Endothelial cell (in vitro differentiated cells): ENCODE data around the gene CHMP4B. TPM values are rescaled to one million over a fixed set of nuclear protein-coding genes. Genes with fewer than 3 reads are reported as not detected.

ENCODE experiments used
- DNase-seq: peaks from one replicate; pipeline ENCODE4 v3.0.0; 2021; ENCODE audit warnings: low spot score
- H3K27ac Mint-ChIP-seq: one replicate; pipeline ENCODE4 v1.8.0; 2021; ENCODE audit warnings: mixed read lengths, inconsistent platforms; ENCODE audit not compliant: unreplicated experiment
- H3K27me3 Mint-ChIP-seq: one replicate; pipeline ENCODE4 v1.8.0; 2021; ENCODE audit warnings: mild to moderate bottlenecking, moderate library complexity, mixed read lengths, inconsistent platforms; ENCODE audit not compliant: unreplicated experiment
- H3K36me3 Mint-ChIP-seq: one replicate; pipeline ENCODE4 v1.8.0; 2021; ENCODE audit warnings: mild to moderate bottlenecking, low read depth, mixed read lengths, inconsistent platforms; ENCODE audit not compliant: unreplicated experiment
- H3K4me1 Mint-ChIP-seq: one replicate; pipeline ENCODE4 v1.8.0; 2021; ENCODE audit warnings: mild to moderate bottlenecking, mixed read lengths, inconsistent platforms; ENCODE audit not compliant: unreplicated experiment
- H3K4me3 Mint-ChIP-seq: one replicate; pipeline ENCODE4 v1.8.0; 2021; ENCODE audit warnings: mild to moderate bottlenecking, mixed read lengths, inconsistent platforms; ENCODE audit not compliant: unreplicated experiment
- H3K9me3 Mint-ChIP-seq: one replicate; pipeline ENCODE4 v1.8.0; 2021; ENCODE audit warnings: mixed read lengths, inconsistent platforms; ENCODE audit not compliant: unreplicated experiment
- total RNA-seq: library from RNA; stranded (reverse); fragmentation: NEBNext Ultra II Directional; extraction: Animal tissue kit (Norgen Biotek cat#: 25700); gene quantifications from one replicate; pipeline ENCODE4 v1.2.1, GENCODE V29; 2021; ENCODE audit not compliant: unreplicated experiment
- TF ChIP-seq, protein P1 (sequence below): fragments of 200-600 bp; sonication (generic); IDR thresholded peaks from one replicate; pipeline ENCODE4 v1.5.0; 2021; ENCODE audit warnings: antibody characterized with exemption; ENCODE audit not compliant: unreplicated experiment

The CHMP4B gene
- total RNA-seq, 1 donor from 2014 or later: 117 TPM

DNA sequence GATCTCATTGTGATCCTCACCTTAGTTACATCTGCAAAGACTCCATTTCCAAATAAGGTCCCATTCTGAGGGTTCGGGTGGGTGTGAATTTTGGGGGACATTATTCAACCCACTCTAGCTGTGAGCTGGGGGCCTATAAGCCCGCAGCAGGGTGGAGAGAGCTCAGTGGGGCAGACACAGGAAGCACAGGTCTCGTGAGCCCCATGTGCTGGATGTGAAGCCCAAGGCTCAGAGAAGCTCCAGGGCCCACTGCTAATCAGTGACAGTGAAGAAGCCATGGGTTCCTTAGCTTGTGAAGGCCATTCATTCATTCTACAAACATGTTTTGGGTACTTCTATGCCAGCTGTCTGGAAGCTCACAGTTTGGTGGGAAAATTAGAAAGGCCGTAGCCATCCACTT lies 47.5 kb downstream of the CHMP4B start:
- no peaks in the 10 kb centered on the region for H3K9me3 Mint-ChIP-seq
- H3K4me1 Mint-ChIP-seq: peaks cover 36% of the 10 kb centered on the region
- no peak for DNase-seq
- no peak overlapping the region for H3K27ac Mint-ChIP-seq
- TF ChIP-seq, protein P1, sequence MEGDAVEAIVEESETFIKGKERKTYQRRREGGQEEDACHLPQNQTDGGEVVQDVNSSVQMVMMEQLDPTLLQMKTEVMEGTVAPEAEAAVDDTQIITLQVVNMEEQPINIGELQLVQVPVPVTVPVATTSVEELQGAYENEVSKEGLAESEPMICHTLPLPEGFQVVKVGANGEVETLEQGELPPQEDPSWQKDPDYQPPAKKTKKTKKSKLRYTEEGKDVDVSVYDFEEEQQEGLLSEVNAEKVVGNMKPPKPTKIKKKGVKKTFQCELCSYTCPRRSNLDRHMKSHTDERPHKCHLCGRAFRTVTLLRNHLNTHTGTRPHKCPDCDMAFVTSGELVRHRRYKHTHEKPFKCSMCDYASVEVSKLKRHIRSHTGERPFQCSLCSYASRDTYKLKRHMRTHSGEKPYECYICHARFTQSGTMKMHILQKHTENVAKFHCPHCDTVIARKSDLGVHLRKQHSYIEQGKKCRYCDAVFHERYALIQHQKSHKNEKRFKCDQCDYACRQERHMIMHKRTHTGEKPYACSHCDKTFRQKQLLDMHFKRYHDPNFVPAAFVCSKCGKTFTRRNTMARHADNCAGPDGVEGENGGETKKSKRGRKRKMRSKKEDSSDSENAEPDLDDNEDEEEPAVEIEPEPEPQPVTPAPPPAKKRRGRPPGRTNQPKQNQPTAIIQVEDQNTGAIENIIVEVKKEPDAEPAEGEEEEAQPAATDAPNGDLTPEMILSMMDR: no peak
- H3K36me3 Mint-ChIP-seq: peaks cover 40% of the 10 kb centered on the region
- peaks cover 14% of the 10 kb centered on the region for H3K27me3 Mint-ChIP-seq
- H3K4me3 Mint-ChIP-seq: no peak overlapping the region

GRCh38 chr20:33859157-33859695 lies 48.1 kb downstream of the CHMP4B start:
- peaks cover 35% of the 10 kb centered on the region for H3K36me3 Mint-ChIP-seq
- peaks cover 36% of the 10 kb centered on the region for H3K4me1 Mint-ChIP-seq
- TF ChIP-seq, protein P1: no peak
- peaks cover 14% of the 10 kb centered on the region for H3K27me3 Mint-ChIP-seq
- no peaks in the 10 kb centered on the region for H3K9me3 Mint-ChIP-seq
- no peak for DNase-seq
- H3K27ac Mint-ChIP-seq: no peak overlapping the region
- peak overlapping the region; percentile 39 for H3K4me3 Mint-ChIP-seq

GRCh38 chr20:33859751-33860150 lies 48.6 kb downstream of the CHMP4B start:
- H3K4me1 Mint-ChIP-seq: peaks cover 36% of the 10 kb centered on the region
- peak overlapping the region; percentile 39 for H3K4me3 Mint-ChIP-seq
- TF ChIP-seq, protein P1: no peak
- H3K27ac Mint-ChIP-seq: no peak overlapping the region
- H3K36me3 Mint-ChIP-seq: peaks cover 30% of the 10 kb centered on the region
- no peak for DNase-seq
- peaks cover 14% of the 10 kb centered on the region for H3K27me3 Mint-ChIP-seq
- H3K9me3 Mint-ChIP-seq: no peaks in the 10 kb centered on the region

- H3K27ac Mint-ChIP-seq: no peak overlapping the region
- no peak for DNase-seq
- no peak overlapping the region for H3K4me3 Mint-ChIP-seq
- H3K9me3 Mint-ChIP-seq: no peaks in the 10 kb centered on the region
- peaks cover 35% of the 10 kb centered on the region for H3K4me1 Mint-ChIP-seq
- TF ChIP-seq, protein P1: no peak
- H3K27me3 Mint-ChIP-seq: peaks cover 14% of the 10 kb centered on the region
- peaks cover 24% of the 10 kb centered on the region for H3K36me3 Mint-ChIP-seq
Observed at GRCh38 chr20:33861458-33861857, 50.3 kb downstream of the CHMP4B start.

- Mint-ChIP-seq H3K4me3 (no peak overlapping the region), H3K36me3 (peaks cover 12% of the 10 kb centered on the region), H3K27me3 (peaks cover 19% of the 10 kb centered on the region), H3K4me1 (peaks cover 23% of the 10 kb centered on the region), H3K27ac (no peak overlapping the region), H3K9me3 (no peaks in the 10 kb centered on the region)
- peak; percentile 69 for DNase-seq
- TF ChIP-seq, protein P1: peak; percentile 73
Observed at GRCh38 chr20:33862709-33863403, 51.7 kb downstream of the CHMP4B start.
